Measurements from ENCODE around the gene TMOD1.

TMOD1 gene

DNA sequence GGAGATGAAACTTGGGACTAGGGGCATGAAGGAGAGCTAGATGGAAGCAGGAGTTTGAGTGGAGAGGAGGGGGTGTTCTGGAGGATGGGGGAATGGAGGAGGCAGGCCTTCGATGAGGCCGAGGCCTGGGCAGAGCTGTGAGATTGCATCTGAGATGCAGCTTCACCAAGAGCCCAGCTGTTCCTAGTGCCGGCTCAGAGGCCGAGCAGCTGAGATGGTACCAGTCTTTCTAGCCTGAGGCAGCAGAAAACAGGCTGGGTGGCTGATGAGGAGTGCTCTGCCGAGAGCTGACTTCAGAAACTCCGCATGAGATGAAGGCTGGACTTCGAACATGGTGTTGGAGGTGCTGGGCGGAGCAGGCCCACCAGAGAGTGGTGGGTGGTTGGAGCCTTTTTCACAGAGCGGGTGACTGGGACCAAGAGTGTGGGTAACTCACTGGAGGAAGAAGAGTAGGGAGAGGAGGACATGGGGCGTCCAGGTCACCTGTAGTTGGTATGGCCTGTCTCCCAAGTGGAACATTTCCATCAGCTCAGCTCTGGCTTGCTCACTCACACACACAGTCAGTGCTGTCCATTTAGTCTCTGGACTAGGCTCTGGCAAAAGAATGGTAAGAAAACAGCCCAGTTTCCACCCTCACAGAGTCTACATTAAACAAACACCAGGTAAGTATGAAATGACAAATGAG lies 54.7 kb downstream of the TMOD1 start:
- no peak overlapping the region for H3K27ac Mint-ChIP-seq
- H3K9me3 Mint-ChIP-seq: no peaks in the 10 kb centered on the region
- peaks cover 32% of the 10 kb centered on the region for H3K27me3 Mint-ChIP-seq (ENCODE audit: low read depth)
- no peaks in the 10 kb centered on the region for H3K36me3 Mint-ChIP-seq (ENCODE audit: low read depth)
- H3K4me3 Mint-ChIP-seq: no peak overlapping the region
- H3K4me1 Mint-ChIP-seq (ENCODE audit: low read depth): peaks cover 13% of the 10 kb centered on the region

- no peaks in the 10 kb centered on the region for H3K9me3 Mint-ChIP-seq
- no peak overlapping the region for H3K4me3 Mint-ChIP-seq
- no peaks in the 10 kb centered on the region for H3K36me3 Mint-ChIP-seq (ENCODE audit: low read depth)
- peaks cover 36% of the 10 kb centered on the region for H3K27me3 Mint-ChIP-seq (ENCODE audit: low read depth)
- H3K27ac Mint-ChIP-seq: no peak overlapping the region
- peaks cover 13% of the 10 kb centered on the region for H3K4me1 Mint-ChIP-seq (ENCODE audit: low read depth)
These were observed 55.5 kb downstream of the TMOD1 start for GRCh38 chr9:97556721-97557605.

GRCh38 chr9:97557606-97558095 lies 56.2 kb downstream of the TMOD1 start:
- H3K4me3 Mint-ChIP-seq: no peak overlapping the region
- H3K27ac Mint-ChIP-seq: no peak overlapping the region
- H3K36me3 Mint-ChIP-seq (ENCODE audit: low read depth): no peaks in the 10 kb centered on the region
- H3K4me1 Mint-ChIP-seq (ENCODE audit: low read depth): peaks cover 13% of the 10 kb centered on the region
- peaks cover 29% of the 10 kb centered on the region for H3K27me3 Mint-ChIP-seq (ENCODE audit: low read depth)
- no peaks in the 10 kb centered on the region for H3K9me3 Mint-ChIP-seq

- peak overlapping the region; percentile 27 for H3K4me3 Mint-ChIP-seq
- H3K9me3 Mint-ChIP-seq: no peaks in the 10 kb centered on the region
- H3K27me3 Mint-ChIP-seq (ENCODE audit: low read depth): peaks cover 27% of the 10 kb centered on the region
- no peaks in the 10 kb centered on the region for H3K36me3 Mint-ChIP-seq (ENCODE audit: low read depth)
- peak overlapping the region; percentile 62 for H3K27ac Mint-ChIP-seq
- peaks cover 13% of the 10 kb centered on the region for H3K4me1 Mint-ChIP-seq (ENCODE audit: low read depth)
These were observed 57.2 kb downstream of the TMOD1 start for GRCh38 chr9:97558701-97559101.

DNA sequence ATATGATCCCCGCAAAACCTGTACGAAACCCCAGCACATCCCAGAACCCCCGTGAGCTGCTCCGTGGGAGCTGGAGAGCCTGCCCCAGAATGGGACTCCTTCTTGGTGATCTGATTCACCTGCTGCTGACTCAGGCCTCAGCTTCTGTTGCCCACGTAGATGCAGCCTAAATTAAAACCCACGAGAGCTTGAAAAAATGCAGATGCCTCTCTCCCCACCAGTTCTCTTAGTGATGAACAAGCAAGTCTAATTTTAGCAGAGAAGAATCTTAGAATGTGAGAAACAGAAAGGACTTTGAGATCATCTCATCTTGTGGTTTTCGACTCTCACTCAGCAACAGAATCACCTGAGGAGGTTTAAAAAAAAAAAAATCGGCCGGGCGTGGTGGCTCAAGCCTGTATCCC lies 57.6 kb downstream of the TMOD1 start:
- Mint-ChIP-seq H3K4me1 (ENCODE audit: low read depth) (peaks cover 13% of the 10 kb centered on the region), H3K4me3 (peak overlapping the region; percentile 27), H3K27me3 (ENCODE audit: low read depth) (peaks cover 27% of the 10 kb centered on the region), H3K9me3 (no peaks in the 10 kb centered on the region), H3K27ac (peak overlapping the region; percentile 62), H3K36me3 (ENCODE audit: low read depth) (no peaks in the 10 kb centered on the region)

GRCh38 chr9:97560154-97560553 lies 58.7 kb downstream of the TMOD1 start:
- H3K9me3 Mint-ChIP-seq: no peaks in the 10 kb centered on the region
- H3K4me1 Mint-ChIP-seq (ENCODE audit: low read depth): peaks cover 13% of the 10 kb centered on the region
- H3K36me3 Mint-ChIP-seq (ENCODE audit: low read depth): no peaks in the 10 kb centered on the region
- no peak overlapping the region for H3K27ac Mint-ChIP-seq
- peaks cover 27% of the 10 kb centered on the region for H3K27me3 Mint-ChIP-seq (ENCODE audit: low read depth)
- no peak overlapping the region for H3K4me3 Mint-ChIP-seq

DNA sequence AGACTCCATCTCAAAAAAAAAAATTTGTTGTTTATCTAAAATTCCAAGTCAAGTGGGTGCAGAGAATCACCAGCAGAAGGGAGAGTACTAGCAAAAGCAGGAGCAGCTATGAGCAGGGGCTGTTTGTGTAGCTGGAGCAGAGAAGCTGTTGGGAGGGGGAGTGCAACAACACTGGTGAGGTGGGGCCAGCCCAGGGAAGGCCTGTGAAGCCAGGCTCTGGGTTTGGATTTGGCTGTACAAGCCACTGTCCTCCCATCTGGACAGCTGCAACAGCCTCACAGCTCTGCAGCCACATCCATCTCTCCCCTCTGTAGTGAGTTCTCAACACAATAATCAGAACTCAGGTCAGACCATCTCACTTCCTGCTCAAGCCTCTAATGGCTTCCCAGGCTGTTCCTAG lies 59.4 kb downstream of the TMOD1 start:
- Mint-ChIP-seq H3K27me3 (ENCODE audit: low read depth) (peaks cover 27% of the 10 kb centered on the region), H3K4me1 (ENCODE audit: low read depth) (peaks cover 13% of the 10 kb centered on the region), H3K36me3 (ENCODE audit: low read depth) (no peaks in the 10 kb centered on the region), H3K4me3 (no peak overlapping the region), H3K9me3 (no peaks in the 10 kb centered on the region), H3K27ac (no peak overlapping the region)

DNA sequence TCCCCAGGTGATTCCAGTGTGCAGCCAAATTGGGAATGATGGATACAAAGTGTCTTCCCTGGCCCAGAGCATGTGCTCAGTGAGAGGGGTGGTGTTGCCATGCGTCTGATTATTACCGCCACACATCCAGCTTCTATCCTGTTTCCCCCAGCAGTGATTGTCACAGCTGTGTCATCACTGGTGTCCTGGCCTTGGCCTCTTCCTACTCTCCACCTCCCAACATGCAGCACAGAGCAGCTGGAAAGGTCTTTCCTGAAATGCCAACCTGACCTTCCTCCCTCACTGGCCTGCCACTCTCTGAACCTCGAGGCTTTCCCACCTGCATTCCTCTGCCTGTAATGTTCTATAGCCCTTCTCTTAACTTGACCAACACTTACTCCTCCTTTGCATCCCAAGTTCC lies 60.0 kb downstream of the TMOD1 start:
- Mint-ChIP-seq H3K36me3 (ENCODE audit: low read depth) (no peaks in the 10 kb centered on the region), H3K9me3 (no peaks in the 10 kb centered on the region), H3K4me3 (no peak overlapping the region), H3K27me3 (ENCODE audit: low read depth) (peaks cover 21% of the 10 kb centered on the region), H3K4me1 (ENCODE audit: low read depth) (peaks cover 13% of the 10 kb centered on the region), H3K27ac (no peak overlapping the region)

GRCh38 chr9:97562542-97562941 lies 61.1 kb downstream of the TMOD1 start:
- no peaks in the 10 kb centered on the region for H3K9me3 Mint-ChIP-seq
- H3K27ac Mint-ChIP-seq: no peak overlapping the region
- H3K4me1 Mint-ChIP-seq (ENCODE audit: low read depth): peaks cover 13% of the 10 kb centered on the region
- no peak overlapping the region for H3K4me3 Mint-ChIP-seq
- peaks cover 17% of the 10 kb centered on the region for H3K27me3 Mint-ChIP-seq (ENCODE audit: low read depth)
- no peaks in the 10 kb centered on the region for H3K36me3 Mint-ChIP-seq (ENCODE audit: low read depth)

DNA sequence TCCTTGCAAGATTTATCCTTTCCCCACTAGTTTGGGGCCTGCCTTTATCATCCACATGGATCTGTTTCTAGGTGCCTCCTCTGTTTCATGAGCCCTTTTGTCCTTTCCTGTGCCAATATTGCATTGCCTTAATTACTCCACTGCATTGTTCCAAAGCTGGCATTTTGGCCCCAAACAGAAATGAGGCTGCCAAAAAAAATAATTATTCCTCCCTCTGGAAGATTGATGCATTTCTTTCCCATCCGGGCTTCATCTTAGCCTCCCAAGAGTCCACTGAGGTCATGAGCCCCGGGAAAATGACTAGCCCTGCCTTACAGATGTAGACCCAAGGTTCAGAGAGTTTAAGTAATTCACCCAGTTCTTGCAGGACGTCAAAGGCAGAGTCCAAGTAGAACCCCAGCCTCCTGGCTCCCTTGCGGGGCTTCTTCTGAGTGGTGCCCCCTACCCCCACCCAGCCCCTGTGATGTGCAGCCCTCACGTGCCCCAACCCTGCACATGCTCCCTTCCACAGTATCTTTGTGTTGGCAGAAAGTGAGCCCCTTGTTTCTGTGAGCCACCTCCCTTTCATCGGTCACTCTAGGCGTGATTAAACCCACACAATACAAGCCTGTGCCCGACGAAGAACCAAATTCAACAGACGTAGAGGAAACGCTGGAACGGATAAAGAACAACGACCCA lies 62.1 kb downstream of the TMOD1 start:
- H3K36me3 Mint-ChIP-seq (ENCODE audit: low read depth): no peaks in the 10 kb centered on the region
- no peaks in the 10 kb centered on the region for H3K9me3 Mint-ChIP-seq
- peaks cover 11% of the 10 kb centered on the region for H3K27me3 Mint-ChIP-seq (ENCODE audit: low read depth)
- no peak overlapping the region for H3K27ac Mint-ChIP-seq
- peaks cover 10% of the 10 kb centered on the region for H3K4me1 Mint-ChIP-seq (ENCODE audit: low read depth)
- no peak overlapping the region for H3K4me3 Mint-ChIP-seq

DNA sequence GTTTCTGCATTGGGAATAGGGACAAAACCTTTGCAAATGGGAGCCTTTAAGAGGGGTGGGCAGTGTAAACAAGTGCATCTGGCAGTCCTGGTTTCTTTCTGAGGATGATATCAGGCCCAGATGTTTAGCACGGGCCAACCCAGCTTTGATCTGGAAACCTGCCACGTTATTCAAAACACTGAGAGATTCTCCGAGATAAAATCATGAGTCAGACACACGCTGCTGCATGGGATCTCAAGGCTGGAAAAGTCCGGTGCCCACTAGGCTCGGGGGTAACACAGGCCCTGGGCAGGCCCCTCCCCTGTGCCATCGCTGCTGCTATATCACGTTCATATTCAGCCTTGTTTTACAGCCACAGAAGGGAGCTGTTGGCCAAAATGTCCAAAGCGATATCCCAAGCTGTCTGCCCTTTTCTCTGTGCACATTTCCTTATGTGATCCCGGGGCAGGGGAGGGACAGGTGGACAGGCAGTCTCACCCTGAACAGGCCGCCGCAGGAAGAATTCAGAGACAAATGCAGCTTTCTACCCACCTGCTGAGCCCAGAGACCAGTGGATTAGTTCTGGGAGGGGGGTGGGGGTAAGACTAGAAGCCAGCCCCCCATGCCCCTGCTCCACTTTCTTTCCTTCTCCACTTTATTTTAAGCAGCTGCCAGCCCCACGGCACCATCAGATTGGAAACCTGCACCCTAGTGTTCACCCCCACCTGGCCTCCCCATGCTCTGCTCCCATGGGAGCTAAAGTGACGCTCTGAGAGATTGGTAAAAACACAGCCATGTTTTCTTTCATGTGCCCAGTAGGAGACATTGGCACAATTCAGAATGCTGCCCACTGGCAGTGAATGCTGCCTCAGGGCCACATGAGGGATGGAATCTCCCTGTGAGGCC lies 63.1 kb downstream of the TMOD1 start:
- Mint-ChIP-seq H3K36me3 (ENCODE audit: low read depth) (no peaks in the 10 kb centered on the region), H3K4me3 (no peak overlapping the region), H3K9me3 (no peaks in the 10 kb centered on the region), H3K27me3 (ENCODE audit: low read depth) (peaks cover 5% of the 10 kb centered on the region), H3K4me1 (ENCODE audit: low read depth) (peaks cover 3% of the 10 kb centered on the region), H3K27ac (no peak overlapping the region)

- H3K27me3 Mint-ChIP-seq (ENCODE audit: low read depth): peaks cover 5% of the 10 kb centered on the region
- no peaks in the 10 kb centered on the region for H3K36me3 Mint-ChIP-seq (ENCODE audit: low read depth)
These were observed 63.8 kb downstream of the TMOD1 start for GRCh38 chr9:97565262-97565661.

GRCh38 chr9:97567182-97567893 lies 65.9 kb downstream of the TMOD1 start:
- H3K9me3 Mint-ChIP-seq: no peaks in the 10 kb centered on the region
- no peaks in the 10 kb centered on the region for H3K36me3 Mint-ChIP-seq (ENCODE audit: low read depth)
- no peak overlapping the region for H3K27ac Mint-ChIP-seq
- H3K4me3 Mint-ChIP-seq: no peak overlapping the region
- H3K27me3 Mint-ChIP-seq (ENCODE audit: low read depth): no peaks in the 10 kb centered on the region
- H3K4me1 Mint-ChIP-seq (ENCODE audit: low read depth): peaks cover 1% of the 10 kb centered on the region

More at GRCh38 chr9:97565262-97565661, 63.8 kb downstream of the TMOD1 start:
- no peak overlapping the region for H3K27ac Mint-ChIP-seq
- H3K4me1 Mint-ChIP-seq (ENCODE audit: low read depth): peaks cover 1% of the 10 kb centered on the region
- H3K9me3 Mint-ChIP-seq: no peaks in the 10 kb centered on the region
- H3K4me3 Mint-ChIP-seq: no peak overlapping the region

All from T-helper 1 cell treated with Interleukin-12 subunit alpha and Interleukin-12 subunit beta and Interleukin-4 antibody, amounts not matched to agents 30 μg/mL and 1 μg/mL, for 36 hours (primary cell).